ENCODE measurements around the gene SAP30L. TPM values are rescaled to one million over a fixed set of nuclear protein-coding genes. Genes with fewer than 3 reads are reported as not detected.

Gene SAP30L
- total RNA-seq, 1 experiment from 2014 or later, result 45.9 TPM

GRCh38 chr5:154400678-154401077, 45.1 kb upstream of the SAP30L start:
- no TSS peak for BruUV-seq (replicated peaks)
- ChIA-PET POLR2A (no interaction called here), CTCF (interaction anchor here (0.9 to 3.2 kb wide), 2 partner anchors 328 to 331 kb away, joined by 3 to 10 read pairs; no protein-coding TSS in a partner anchor)
- peaks cover 10% of the 10 kb centered on the region for H3K36me3 Mint-ChIP-seq (ENCODE audit: insufficient read depth, unreplicated experiment)
- intact Hi-C loops (cut with micrococcal nuclease), result no loop called here
- no peak for DNase-seq (ENCODE audit: unreplicated experiment)
- H3K4me1 Mint-ChIP-seq (ENCODE audit: insufficient read depth, unreplicated experiment), result peaks cover 15% of the 10 kb centered on the region
- H3K4me3 Mint-ChIP-seq (ENCODE audit: unreplicated experiment), result no peak overlapping the region
- TF ChIP-seq CTCF (IDR thresholded peaks at IDR 0.05; ENCODE audit: unreplicated experiment), result no peak
- H3K27ac Mint-ChIP-seq (ENCODE audit: low read depth, unreplicated experiment), result no peak overlapping the region
- H3K27me3 Mint-ChIP-seq (ENCODE audit: insufficient read depth, unreplicated experiment), result no peaks in the 10 kb centered on the region
- no peaks in the 10 kb centered on the region for H3K9me3 Mint-ChIP-seq (ENCODE audit: unreplicated experiment)

- POLR2A ChIA-PET, result no interaction called here
- Mint-ChIP-seq H3K4me1 (ENCODE audit: insufficient read depth, unreplicated experiment) (peaks cover 8% of the 10 kb centered on the region), H3K4me3 (ENCODE audit: unreplicated experiment) (no peak overlapping the region), H3K27me3 (ENCODE audit: insufficient read depth, unreplicated experiment) (no peaks in the 10 kb centered on the region), H3K27ac (ENCODE audit: low read depth, unreplicated experiment) (no peak overlapping the region), H3K36me3 (ENCODE audit: insufficient read depth, unreplicated experiment) (peaks cover 4% of the 10 kb centered on the region), H3K9me3 (ENCODE audit: unreplicated experiment) (no peaks in the 10 kb centered on the region)
- intact Hi-C loops (cut with micrococcal nuclease), result no loop called here
- CTCF ChIA-PET, result interaction anchor here (0.9 to 5.0 kb wide), 4 partner anchors 178 to 332 kb away, joined by 3 to 125 read pairs (median 6); no protein-coding TSS in a partner anchor
- no peak for TF ChIP-seq CTCF (IDR thresholded peaks at IDR 0.05; ENCODE audit: unreplicated experiment)
- BruUV-seq (replicated peaks), result no TSS peak
- no peak for DNase-seq (ENCODE audit: unreplicated experiment)
Observed at GRCh38 chr5:154401355-154401754, 44.4 kb upstream of the SAP30L start.

- Mint-ChIP-seq H3K27ac (ENCODE audit: low read depth, unreplicated experiment) (no peak overlapping the region), H3K9me3 (ENCODE audit: unreplicated experiment) (no peaks in the 10 kb centered on the region), H3K27me3 (ENCODE audit: insufficient read depth, unreplicated experiment) (no peaks in the 10 kb centered on the region), H3K36me3 (ENCODE audit: insufficient read depth, unreplicated experiment) (peaks cover 4% of the 10 kb centered on the region), H3K4me3 (ENCODE audit: unreplicated experiment) (no peak overlapping the region), H3K4me1 (ENCODE audit: insufficient read depth, unreplicated experiment) (peaks cover 7% of the 10 kb centered on the region)
- no peak for DNase-seq (ENCODE audit: unreplicated experiment)
- no peak for TF ChIP-seq CTCF (IDR thresholded peaks at IDR 0.05; ENCODE audit: unreplicated experiment)
- intact Hi-C loops (cut with micrococcal nuclease), result no loop called here
- CTCF ChIA-PET, result interaction anchor here (0.6 to 6.9 kb wide), 8 partner anchors 36 to 545 kb away, joined by 3 to 198 read pairs (median 4); partner anchors contain the start of gene GALNT10
- BruUV-seq (replicated peaks), result no TSS peak
- POLR2A ChIA-PET, result interaction anchor here (0.7 kb wide), 1 partner anchor 330 kb away, joined by 3 read pairs; no protein-coding TSS in a partner anchor
Observed at GRCh38 chr5:154401931-154402330, 43.9 kb upstream of the SAP30L start.

GRCh38 chr5:154402611-154403010, 43.2 kb upstream of the SAP30L start:
- no TSS peak for BruUV-seq (replicated peaks)
- no peak for TF ChIP-seq CTCF (IDR thresholded peaks at IDR 0.05; ENCODE audit: unreplicated experiment)
- Mint-ChIP-seq H3K27ac (ENCODE audit: low read depth, unreplicated experiment) (no peak overlapping the region), H3K36me3 (ENCODE audit: insufficient read depth, unreplicated experiment) (peaks cover 4% of the 10 kb centered on the region), H3K4me1 (ENCODE audit: insufficient read depth, unreplicated experiment) (peaks cover 7% of the 10 kb centered on the region), H3K27me3 (ENCODE audit: insufficient read depth, unreplicated experiment) (no peaks in the 10 kb centered on the region), H3K9me3 (ENCODE audit: unreplicated experiment) (no peaks in the 10 kb centered on the region), H3K4me3 (ENCODE audit: unreplicated experiment) (no peak overlapping the region)
- DNase-seq (ENCODE audit: unreplicated experiment), result no peak
- intact Hi-C loops (cut with micrococcal nuclease), result no loop called here
- POLR2A ChIA-PET, result interaction anchor here (0.7 kb wide), 1 partner anchor 330 kb away, joined by 3 read pairs; no protein-coding TSS in a partner anchor
- CTCF ChIA-PET, result interaction anchor here (0.6 to 6.9 kb wide), 10 partner anchors 180 to 544 kb away, joined by 3 to 265 read pairs (median 10); partner anchors contain the start of gene GALNT10
